Transverse colon (tissue), 4 donors: ENCODE results near the gene PIEZO2.

ENCODE experiments used
- EP300 ChIP-seq: sonication (generic); formaldehyde crosslinking; IDR thresholded peaks from one replicate; pipeline ENCODE4 v1.6.1; 2017; ENCODE audit warnings: antibody characterized with exemption, low read depth
- POLR2AphosphoS5 ChIP-seq, 3 donors: sonication (generic); formaldehyde crosslinking; IDR thresholded peaks; one replicate each; pipeline ENCODE4 v1.6.1; 2016; ENCODE audit warnings: antibody characterized with exemption in 3 of 3
- TF ChIP-seq, protein P1 (sequence below), 5 experiments: fragments of 200-600 bp in 3 of 5; fragments of 450-650 bp in 2 of 5; sonication (generic) in 3 of 5; IDR thresholded peaks; 1 replicate in 2 of 5; 2 replicates in 3 of 5; pipeline ENCODE4 v1.5.1; 2016 to 2017; ENCODE audit warnings: antibody characterized with exemption in 5 of 5, inconsistent platforms in 3 of 5, mild to moderate bottlenecking in 2 of 5, moderate library complexity in 1 of 5

- TF ChIP-seq, protein P1, sequence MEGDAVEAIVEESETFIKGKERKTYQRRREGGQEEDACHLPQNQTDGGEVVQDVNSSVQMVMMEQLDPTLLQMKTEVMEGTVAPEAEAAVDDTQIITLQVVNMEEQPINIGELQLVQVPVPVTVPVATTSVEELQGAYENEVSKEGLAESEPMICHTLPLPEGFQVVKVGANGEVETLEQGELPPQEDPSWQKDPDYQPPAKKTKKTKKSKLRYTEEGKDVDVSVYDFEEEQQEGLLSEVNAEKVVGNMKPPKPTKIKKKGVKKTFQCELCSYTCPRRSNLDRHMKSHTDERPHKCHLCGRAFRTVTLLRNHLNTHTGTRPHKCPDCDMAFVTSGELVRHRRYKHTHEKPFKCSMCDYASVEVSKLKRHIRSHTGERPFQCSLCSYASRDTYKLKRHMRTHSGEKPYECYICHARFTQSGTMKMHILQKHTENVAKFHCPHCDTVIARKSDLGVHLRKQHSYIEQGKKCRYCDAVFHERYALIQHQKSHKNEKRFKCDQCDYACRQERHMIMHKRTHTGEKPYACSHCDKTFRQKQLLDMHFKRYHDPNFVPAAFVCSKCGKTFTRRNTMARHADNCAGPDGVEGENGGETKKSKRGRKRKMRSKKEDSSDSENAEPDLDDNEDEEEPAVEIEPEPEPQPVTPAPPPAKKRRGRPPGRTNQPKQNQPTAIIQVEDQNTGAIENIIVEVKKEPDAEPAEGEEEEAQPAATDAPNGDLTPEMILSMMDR (IDR thresholded peaks at IDR 0.05), result no peak
- TF ChIP-seq EP300 (no peak), POLR2AphosphoS5 (IDR thresholded peaks at IDR 0.05) (no peak)
Measured at GRCh38 chr18:11029021-11029420, 120.3 kb downstream of the PIEZO2 start.
